Measurements from ENCODE around the gene EEIG2. TPM values are rescaled to one million over a fixed set of nuclear protein-coding genes. Genes with fewer than 3 reads are reported as not detected.

Gene EEIG2
- total and polyA plus RNA-seq, 11 donors = 1.2 to 14.1 (median 4.8) TPM

DNA sequence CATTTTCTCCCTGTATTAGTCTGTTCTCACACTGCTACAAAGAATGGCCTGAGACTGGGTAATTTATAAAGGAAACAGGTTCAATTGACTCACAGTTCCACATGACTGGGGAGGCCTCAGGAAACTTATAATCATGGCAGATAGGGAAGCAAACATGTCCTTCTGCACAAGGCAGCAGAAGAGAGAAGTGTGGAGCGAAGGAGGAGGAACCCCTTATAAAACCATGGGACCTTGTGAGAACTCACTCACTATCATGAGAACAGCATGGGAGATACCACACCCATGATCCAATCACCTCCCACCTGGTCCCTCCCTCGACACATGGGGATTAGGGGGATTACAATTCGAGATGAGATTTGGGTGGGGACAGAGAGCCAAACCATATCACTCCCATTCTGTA is 35.2 kb upstream of the EEIG2 start:
- TF ChIP-seq, protein P1, sequence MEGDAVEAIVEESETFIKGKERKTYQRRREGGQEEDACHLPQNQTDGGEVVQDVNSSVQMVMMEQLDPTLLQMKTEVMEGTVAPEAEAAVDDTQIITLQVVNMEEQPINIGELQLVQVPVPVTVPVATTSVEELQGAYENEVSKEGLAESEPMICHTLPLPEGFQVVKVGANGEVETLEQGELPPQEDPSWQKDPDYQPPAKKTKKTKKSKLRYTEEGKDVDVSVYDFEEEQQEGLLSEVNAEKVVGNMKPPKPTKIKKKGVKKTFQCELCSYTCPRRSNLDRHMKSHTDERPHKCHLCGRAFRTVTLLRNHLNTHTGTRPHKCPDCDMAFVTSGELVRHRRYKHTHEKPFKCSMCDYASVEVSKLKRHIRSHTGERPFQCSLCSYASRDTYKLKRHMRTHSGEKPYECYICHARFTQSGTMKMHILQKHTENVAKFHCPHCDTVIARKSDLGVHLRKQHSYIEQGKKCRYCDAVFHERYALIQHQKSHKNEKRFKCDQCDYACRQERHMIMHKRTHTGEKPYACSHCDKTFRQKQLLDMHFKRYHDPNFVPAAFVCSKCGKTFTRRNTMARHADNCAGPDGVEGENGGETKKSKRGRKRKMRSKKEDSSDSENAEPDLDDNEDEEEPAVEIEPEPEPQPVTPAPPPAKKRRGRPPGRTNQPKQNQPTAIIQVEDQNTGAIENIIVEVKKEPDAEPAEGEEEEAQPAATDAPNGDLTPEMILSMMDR (IDR thresholded peaks at IDR 0.05) = no peak
- no peak for TF ChIP-seq POLR2A (IDR thresholded peaks at IDR 0.05)
- intact Hi-C loops (cut with DNase I) = no loop called here
- no peaks in the 10 kb centered on the region for H3K27me3 ChIP-seq
- 87 to 93% (median 88%) methylated on average over 3 of the region's 3 CpGs for WGBS, 4 donors
- no peak overlapping the region for H3K4me3 ChIP-seq
- no peak overlapping the region for H3K27ac ChIP-seq
- ATAC-seq = no peak
- peaks cover 0 to 9% (median 0%) of the 10 kb centered on the region in 12 donors for H3K9me3 ChIP-seq
- DNase-seq = no peak
- no peaks in the 10 kb centered on the region for H3K4me1 ChIP-seq
- no peaks in the 10 kb centered on the region for H3K36me3 ChIP-seq

GRCh38 chr1:108527135-108527534 is 32.8 kb upstream of the EEIG2 start:
- no peak for TF ChIP-seq POLR2A (IDR thresholded peaks at IDR 0.05)
- no peak for DNase-seq
- intact Hi-C loops (cut with DNase I) = no loop called here
- Histone ChIP-seq H3K4me1 (peaks cover 0 to 7% (median 0%) of the 10 kb centered on the region in 12 donors), H3K36me3 (no peaks in the 10 kb centered on the region), H3K4me3 (no peak overlapping the region), H3K27ac (no peak overlapping the region), H3K9me3 (peaks cover 0 to 9% (median 0%) of the 10 kb centered on the region in 12 donors), H3K27me3 (no peaks in the 10 kb centered on the region)
- ATAC-seq = no peak
- 60 to 89% (median 78%) methylated on average over 3 of the region's 3 CpGs for WGBS, 4 donors

DNA sequence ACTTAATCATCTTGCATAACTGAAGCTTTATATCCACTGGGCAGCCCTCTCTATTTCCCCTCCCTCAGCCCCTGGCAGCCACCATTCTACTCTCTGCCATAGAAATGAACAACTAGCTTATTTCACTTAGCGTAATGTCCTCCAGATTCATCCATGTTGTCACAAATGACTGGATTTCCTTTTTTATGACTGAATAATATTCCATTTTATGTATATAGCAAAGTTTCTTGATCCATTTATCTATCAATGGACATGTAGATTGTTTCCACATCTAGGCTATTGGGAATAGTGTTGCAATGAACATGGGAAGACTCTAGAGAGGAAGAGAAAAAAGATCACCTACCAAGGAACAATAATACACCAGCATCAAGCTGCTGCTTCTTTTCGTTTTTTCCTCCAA is 32.1 kb upstream of the EEIG2 start:
- peaks cover 0 to 9% (median 0%) of the 10 kb centered on the region in 12 donors for H3K9me3 ChIP-seq
- no peak overlapping the region for H3K27ac ChIP-seq
- intact Hi-C loops (cut with DNase I) = no loop called here
- 93 to 97% (median 95%) methylated on average over 2 of the region's 2 CpGs for WGBS, 4 donors
- no peak for DNase-seq
- no peak overlapping the region for H3K4me3 ChIP-seq
- peaks cover 0 to 7% (median 0%) of the 10 kb centered on the region in 12 donors for H3K4me1 ChIP-seq
- H3K36me3 ChIP-seq = no peaks in the 10 kb centered on the region
- H3K27me3 ChIP-seq = no peaks in the 10 kb centered on the region
- ATAC-seq = no peak
- TF ChIP-seq, protein P1 (IDR thresholded peaks at IDR 0.05) = no peak
- TF ChIP-seq POLR2A (IDR thresholded peaks at IDR 0.05) = no peak

DNA sequence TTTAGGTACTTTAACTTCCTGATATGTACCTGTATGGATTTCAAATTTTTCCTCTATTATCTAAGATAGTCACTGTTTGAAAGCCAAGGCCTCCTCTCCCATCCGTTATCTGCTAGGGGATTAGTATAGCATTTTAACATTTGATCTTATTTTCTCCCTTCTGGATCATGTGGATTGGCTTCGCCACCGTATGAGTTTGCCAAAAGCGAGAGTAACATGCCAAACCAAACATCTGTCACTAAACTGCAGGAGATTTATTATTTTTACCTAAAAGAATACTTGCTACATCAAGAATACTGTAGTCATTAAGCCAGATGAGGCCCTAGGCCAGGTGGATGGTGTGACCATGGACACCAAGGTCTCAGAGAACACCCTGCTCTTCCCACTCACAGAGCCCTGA is 28.5 kb upstream of the EEIG2 start:
- WGBS, 4 donors = 65 to 84% (median 70%) methylated on average over 4 of the region's 4 CpGs
- Histone ChIP-seq H3K4me3 (no peak overlapping the region), H3K9me3 (no peaks in the 10 kb centered on the region), H3K36me3 (no peaks in the 10 kb centered on the region), H3K4me1 (peaks cover 0 to 7% (median 0%) of the 10 kb centered on the region in 12 donors), H3K27me3 (peaks cover 0 to 9% (median 0%) of the 10 kb centered on the region in 9 donors), H3K27ac (peak overlapping the region in 1 of 12 donors; percentile 10)
- DNase-seq (no peak), ATAC-seq (peak in 1 of 4 donors; percentile 28)
- intact Hi-C loops (cut with DNase I) = no loop called here
- TF ChIP-seq, protein P1 (IDR thresholded peaks at IDR 0.05) = no peak
- TF ChIP-seq POLR2A (IDR thresholded peaks at IDR 0.05) = no peak

DNA sequence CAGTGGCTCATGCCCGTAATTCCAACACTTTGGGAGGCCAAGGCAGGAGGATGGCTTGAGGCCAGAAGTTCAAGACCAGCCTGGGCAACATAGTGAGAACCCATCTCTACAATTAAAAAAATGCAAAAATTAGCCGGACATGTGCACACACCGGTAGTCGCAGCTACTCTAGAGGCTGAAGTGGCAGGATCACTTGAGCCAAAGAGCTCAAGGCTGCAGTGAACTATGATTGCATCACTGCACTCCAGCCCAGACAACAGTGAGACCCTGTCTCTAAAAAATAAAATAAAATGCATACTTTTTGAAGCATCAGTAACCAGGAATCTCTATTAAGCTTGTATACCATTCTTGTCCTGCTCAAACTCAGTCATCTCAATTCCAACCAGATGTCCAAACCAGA is 27.2 kb upstream of the EEIG2 start:
- Histone ChIP-seq H3K9me3 (peaks cover 0 to 2% (median 0%) of the 10 kb centered on the region in 12 donors), H3K4me3 (no peak overlapping the region), H3K36me3 (no peaks in the 10 kb centered on the region), H3K27me3 (peaks cover 0 to 9% (median 0%) of the 10 kb centered on the region in 9 donors), H3K27ac (no peak overlapping the region), H3K4me1 (peaks cover 0 to 7% (median 0%) of the 10 kb centered on the region in 12 donors)
- WGBS, 4 donors = 61 to 69% (median 63%) methylated on average over 4 of the region's 4 CpGs
- ATAC-seq (no peak), DNase-seq (no peak)
- TF ChIP-seq, protein P1 (IDR thresholded peaks at IDR 0.05) = no peak
- no peak for TF ChIP-seq POLR2A (IDR thresholded peaks at IDR 0.05)
- intact Hi-C loops (cut with DNase I) = no loop called here

Data from heart left ventricle (tissue), 16 donors.